ENCODE measurements around the gene USP24.
"Not testable (repeated sequence)": the region's sequence is repeated elsewhere in the genome, so short reads cannot be mapped to it uniquely, and the experiment has no call there.

USP24 gene

DNA sequence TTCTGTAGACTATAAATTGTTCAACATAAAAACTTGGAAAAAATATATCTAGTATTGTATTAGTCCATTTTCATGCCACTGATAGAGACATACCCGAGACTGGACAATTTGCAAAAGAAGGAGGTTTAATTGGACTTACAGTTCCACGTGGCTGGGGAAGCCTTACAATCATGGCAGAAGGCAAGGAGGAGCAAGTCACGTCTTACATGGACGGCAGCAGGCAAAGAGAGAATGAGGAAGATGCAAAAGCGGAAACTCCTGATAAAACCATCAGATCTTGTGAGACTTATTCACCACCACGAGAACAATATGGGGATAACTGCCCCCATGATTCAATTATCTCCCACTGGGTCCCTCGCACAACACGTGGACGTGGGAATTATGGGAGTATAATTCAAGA is 15.4 kb downstream of the USP24 start:
- not testable (repeated sequence) for DNase-seq (ENCODE audit: low read depth)

DNA sequence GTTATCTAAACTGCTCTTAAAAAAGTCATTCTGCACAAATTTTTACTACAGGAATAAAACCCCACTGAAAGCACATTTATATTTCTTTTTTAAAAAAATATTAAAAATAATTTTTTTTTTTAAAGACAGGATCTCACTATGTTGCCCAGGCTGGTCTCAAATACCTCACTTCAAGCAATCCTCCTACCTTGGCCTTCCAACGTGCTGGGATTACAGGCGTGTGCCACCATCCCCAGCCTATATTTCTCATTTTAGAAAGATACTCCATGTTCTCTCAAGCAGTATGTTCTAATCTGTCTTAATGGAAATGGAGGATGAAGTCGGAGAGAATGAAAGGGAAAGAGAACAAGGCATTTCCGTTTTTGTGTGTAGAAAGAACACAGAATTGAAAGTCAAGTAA is 17.1 kb downstream of the USP24 start:
- DNase-seq (ENCODE audit: low read depth), result no peak

DNA sequence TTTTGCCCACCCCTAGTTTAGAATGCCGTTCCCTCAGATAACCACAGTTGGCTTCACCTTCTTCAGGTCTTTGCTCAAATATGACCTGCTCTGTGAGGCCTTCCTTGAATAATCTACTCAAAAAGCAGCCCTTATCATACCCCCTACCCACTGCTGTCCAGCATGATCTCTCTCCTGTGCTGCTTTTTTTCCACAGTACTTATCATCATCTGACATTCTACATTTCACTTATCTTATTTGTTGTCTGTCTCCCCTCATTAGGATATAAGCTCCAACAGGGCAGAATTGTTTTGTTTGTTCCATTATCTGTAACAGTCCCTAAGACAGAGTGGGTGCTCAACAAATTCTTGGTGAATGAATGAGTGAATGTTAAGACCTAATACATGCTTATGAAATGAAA is 18.1 kb downstream of the USP24 start:
- no peak for DNase-seq (ENCODE audit: low read depth)

DNA sequence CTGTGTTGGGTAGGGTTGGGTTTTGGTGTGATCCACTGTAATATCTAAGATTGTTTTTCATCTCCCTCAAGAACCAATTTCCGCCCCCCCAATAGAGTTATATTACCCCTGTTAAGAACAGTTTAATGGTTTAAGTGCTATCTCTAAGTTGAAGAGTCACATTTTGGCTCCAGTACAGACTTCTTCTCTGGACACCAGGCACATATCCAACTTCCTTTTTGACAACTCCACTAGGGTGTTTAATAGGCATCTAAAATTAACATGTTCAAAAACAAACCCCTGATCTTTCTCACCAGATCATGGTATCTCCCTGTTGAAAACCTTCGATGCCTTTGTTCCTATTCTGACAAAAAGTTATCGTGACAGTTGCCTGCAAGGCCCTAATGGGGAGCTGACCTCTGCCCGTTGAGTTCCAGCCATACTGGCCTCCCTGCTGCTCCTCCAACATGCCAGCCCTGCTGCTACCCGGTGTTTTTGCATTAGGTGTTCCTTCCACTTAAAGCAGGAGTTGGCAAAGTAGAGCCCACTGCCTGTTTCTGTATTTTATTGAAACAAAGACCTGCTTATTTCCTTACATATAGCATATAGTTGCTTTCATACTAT is 18.6 kb downstream of the USP24 start:
- no peak for DNase-seq (ENCODE audit: low read depth)

DNA sequence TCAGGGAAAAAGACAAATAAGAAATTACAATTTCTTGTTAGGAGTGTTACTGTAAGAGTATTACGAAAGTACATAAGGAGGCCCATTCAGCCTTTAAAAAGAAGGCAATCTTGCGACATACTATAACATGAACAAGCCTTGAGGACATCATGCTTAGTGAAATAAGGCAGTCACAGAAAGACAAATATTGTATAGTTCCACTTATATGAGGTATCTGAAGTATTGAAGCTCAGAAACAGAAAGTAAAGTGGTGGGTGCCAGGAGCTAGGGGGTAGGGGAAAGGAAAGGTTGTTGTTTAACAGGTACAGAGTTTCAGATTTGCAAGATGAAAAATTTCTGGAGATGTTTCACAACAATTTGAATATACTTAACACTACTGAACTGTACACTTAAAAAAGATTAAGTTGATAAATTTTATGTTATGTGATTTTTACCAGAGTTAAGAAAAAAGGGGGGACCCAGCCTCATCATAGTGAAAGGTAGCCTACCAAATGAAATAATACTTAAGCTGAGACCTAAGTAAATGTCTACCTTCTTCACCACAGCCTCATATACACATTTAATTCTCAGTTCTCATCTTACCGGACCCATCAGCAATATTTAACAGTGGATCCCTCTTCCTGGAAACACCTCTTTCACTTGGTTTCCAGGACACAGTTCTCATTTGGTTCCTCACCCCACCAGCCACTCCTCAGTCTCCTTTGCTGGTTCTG is 19.5 kb downstream of the USP24 start:
- no peak for DNase-seq (ENCODE audit: low read depth)

DNA sequence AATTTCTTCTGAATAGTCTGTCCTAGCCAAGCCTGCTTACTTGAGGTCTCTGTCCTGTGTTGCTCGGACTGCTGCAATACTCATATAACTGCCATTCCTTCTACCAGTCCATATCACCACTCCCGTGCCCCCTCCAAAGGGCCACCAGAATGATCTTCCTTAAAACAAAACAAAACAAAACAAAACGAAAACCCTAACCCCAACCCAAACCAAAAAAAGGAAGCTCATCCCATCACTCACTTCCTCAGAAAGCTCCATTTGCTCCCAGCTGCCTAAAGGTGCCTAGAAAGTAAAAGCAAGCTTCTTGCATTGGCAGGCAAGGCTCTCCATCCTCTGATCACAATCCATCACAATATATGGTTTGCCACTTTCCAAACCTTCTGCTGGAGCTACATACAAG is 20.3 kb downstream of the USP24 start:
- no peak for DNase-seq (ENCODE audit: low read depth)

DNA sequence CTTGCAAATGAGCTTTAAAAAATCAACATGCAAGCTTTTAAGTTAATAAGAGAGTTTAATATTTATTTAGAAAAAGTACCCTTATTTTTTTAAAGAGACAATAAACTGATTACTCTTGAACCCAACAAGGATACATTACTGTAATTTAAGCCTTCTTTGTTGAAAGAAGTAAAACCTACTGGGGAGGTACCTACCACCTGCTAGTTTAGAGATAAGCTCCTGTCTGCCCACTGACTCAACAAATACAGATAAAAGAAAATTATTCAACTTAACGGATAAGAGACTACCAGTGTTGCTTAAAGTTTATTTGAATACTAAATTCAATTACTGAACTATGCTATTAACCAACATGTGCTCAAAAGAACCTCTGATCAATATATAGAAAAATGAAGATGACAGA is 23.1 kb downstream of the USP24 start:
- no peak for DNase-seq (ENCODE audit: low read depth)

DNA sequence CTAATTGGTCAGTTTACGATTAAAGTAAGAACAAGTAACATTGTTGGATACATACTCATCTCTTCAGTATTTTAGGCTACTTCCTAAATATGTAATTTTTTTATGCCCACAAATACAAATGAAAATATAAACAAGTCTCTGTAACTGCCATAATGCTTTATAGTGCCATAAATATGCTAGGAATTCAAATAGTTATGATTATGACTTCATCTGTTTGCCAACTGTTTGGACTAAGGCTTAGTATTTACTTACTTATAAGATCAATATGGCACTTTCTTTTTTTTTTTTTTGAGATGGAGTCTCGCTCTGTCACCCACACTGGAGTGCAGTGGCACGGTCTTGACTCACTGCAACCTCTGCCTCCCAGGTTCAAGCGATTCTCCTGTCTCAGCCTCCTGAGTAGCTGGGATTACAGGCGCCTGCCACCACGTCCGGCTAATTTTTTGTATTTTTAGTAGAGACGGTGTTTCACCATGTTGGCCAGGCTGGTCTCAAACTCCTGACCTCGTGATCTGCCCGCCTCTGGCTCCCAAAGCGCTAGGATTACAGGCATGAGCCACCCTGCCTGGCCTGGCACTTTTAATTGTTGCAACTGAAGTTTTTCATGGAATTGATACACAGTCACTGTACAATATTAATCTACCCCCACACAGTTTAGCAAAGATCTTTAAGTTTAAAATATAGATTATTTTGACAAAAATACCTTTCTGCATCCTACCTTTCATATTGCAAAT is 23.8 kb downstream of the USP24 start:
- DNase-seq (ENCODE audit: low read depth), result not testable (repeated sequence)

DNA sequence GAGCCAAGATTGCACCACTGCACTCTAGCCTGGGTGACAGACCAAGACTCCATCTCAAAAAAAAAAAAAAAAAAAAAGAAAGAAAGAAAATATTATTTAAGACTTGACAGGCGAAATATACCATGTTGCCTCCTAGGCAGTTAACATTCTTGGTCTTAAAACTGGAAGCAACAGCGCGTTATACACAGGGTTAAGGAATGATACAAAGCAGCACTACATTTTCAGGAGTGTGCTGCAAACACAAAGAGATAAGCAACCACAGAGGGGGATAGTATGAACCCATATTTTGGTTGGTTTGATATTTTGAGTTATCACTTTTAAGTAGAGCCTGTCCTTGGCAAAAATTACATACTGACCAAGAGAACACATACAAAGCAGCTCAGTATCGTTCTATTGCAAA is 25.1 kb downstream of the USP24 start:
- no peak for DNase-seq (ENCODE audit: low read depth)

DNA sequence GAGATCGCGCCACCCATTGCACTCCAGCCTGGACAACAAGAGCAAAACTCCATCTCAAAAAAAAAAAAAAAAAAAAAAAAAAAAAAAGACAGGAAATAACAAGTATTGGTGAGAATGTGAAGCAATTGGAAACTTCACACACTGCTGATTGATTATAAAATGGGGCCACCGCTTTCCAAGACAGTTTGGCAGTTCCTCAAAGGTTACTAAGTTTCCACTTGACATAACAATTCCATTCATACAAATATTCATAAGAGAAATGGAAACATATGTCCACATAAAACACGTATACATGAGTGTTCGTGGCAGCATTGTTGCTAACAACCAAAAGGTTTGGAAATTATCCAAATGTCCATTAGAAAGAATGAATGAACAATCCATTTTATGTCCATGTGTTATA is 26.3 kb downstream of the USP24 start:
- DNase-seq (ENCODE audit: low read depth), result no peak

DNA sequence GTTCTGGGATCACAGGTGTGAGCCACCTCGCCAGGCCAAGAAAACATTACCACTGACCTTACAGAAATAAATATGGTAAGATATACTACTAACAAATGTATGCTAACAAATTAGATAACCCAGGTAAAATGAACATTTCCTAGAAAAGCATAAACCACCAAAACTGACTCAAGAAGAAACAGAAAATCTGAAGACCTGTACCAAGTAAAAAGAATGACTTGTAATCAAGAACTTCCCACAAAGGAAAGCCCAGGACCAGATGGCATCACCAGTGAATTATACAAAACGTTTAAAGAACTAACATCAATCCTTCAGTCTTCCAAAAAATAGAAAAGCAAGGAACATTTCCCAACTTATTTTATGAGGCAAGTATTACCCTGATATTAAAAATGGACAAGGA is 29.3 kb downstream of the USP24 start:
- DNase-seq (ENCODE audit: low read depth), result no peak

DNA sequence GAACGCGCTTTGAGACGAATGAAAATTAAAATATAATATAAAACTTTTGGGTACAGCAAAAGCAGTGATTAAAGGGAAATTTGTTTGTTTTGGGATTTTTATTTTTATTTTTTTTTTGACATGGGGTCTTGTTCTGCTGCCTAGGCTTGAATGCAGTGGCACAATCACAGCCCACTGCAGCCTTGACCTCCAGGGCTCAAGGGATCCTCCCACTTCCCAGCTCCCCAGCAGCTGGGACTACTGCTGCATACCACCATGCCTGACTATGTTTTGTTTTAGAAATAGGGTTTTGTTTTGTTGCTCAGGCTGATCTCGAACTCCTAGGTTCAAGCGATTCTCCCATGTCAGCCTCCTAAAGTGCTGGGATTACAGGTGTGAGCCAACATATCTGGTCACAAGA is 30.3 kb downstream of the USP24 start:
- no peak for DNase-seq (ENCODE audit: low read depth)

DNA sequence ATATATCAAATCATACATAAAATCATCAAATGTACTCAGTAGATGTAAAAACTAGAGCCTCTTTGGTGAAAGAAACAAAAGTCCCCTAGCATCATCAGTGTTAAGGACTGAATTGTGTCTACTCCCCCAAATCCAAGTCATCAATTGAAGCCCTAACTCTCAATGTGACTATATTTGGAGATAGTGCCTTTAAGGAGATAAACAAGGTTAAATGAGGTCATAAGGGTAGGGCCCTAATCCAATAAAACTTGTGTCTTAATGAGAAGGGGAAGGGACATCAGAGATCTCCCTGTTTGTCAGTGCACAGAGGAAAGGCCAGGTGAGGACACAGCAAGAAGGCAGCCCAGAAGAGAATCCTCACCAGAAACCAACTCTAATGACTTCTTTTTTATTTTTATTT is 33.5 kb downstream of the USP24 start:
- no peak for DNase-seq (ENCODE audit: low read depth)

DNA sequence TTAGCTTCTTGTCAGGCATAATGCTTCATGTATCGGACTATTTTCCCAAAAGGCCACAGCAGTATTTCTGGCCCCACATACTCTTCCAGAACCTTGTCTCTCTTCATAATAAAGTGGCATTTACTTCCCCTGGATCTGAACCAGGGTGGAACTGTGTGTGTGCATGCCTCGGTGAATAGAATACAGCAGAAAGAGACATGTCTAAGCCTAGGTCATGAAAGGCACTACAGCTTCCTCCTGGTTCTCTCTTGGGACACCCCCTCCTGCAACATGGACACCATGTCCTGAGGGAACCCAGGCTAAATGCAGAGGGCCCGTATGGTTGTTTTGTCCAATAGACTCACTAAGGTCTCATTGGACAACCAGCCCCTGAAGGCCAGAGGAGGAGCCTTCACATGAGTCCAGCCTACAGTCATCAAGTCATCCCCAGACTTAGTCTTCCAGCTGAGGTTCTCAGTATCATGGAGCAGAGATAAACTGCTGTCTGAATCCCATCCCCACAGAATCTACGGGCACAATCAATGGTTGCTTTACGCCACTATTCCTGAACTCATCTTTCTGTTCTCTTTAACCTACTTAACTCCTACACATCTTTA is 35.0 kb downstream of the USP24 start:
- no peak for DNase-seq (ENCODE audit: low read depth)

DNA sequence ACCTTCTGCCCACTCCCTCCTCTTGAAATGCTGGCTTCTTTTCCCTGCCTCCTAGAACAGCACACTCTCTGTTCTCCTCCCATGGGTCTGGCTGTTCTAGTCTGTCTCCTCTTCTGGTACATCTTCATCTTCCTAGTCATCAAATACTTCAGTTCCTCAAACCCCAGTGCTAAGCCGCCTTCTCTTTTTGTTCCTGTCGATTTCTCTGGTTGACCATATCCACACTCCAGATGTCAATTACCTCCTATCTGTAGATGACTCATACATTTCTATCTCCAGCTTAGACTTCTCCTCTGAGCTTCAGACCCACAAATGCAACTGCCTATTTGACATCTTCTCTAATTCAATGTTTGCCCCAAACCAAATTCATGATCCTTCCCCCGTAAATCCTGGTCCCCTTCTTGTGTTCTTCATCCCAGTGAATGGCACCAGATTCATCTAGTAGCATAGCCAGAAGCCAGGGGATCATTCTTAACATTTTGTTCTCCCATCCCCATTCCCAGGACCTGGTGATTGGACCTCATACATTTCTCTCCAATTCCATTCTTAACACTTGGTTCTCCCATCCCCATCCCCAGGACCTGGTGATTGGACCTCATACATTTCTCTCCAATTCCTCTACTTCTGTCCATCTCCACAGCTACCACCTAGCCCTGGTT is 35.9 kb downstream of the USP24 start:
- DNase-seq (ENCODE audit: low read depth), result no peak

DNA sequence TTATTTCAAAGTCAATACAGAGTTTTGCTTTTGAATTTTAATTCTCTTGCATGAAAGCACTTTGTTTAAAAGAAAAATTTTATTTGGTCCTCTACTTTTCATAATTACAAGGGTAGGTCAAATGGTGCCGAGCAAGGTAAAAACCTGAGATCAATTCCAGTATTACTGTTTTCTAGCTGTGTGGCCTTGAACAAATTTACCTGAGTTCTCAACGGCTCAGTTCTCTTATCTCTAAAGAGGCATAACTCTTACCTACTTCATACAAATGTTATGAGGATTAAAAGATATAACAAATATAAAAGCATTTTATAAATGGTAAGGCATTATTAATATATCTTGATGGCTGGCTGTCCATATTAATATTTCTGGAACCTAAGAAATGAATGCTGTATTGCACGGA is 42.5 kb downstream of the USP24 start:
- DNase-seq (ENCODE audit: low read depth), result no peak

DNA sequence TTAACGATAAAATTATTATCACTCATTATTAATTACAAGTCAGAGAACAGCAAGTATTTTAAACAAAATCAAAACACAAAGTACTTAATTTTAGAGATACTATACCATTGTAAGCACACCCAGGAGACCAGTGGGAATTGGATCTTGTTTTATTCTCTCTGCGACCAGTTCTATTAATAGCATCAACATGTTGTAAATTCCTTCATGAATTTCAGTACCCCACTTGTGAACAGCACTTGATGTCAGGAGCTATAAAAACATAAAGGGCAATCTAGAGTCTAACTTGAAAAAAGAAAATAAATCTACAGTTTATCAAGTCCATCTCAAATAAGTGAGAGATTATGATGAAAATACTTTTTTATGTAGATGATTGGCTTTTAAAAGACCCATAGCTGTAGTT is 42.9 kb downstream of the USP24 start:
- no peak for DNase-seq (ENCODE audit: low read depth)

DNA sequence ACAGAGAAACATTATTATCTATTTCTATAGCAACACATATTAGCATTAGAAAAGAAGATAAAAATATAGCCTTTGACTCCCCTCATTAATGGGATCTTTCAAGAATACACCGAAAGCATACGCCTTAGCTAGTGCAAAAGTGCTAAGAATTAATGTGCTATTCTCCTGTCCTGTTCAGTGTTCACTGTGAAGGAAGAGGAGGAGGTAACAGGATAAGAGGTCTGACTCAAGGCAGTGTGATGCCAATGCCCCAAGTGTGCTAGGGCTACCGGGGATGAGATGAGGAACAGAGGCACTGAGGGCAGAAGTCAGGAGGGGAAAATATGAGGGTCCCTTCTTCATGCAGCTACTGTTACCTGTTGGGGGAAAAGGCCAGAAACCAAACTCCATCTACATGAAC is 43.5 kb downstream of the USP24 start:
- no peak for DNase-seq (ENCODE audit: low read depth)

DNA sequence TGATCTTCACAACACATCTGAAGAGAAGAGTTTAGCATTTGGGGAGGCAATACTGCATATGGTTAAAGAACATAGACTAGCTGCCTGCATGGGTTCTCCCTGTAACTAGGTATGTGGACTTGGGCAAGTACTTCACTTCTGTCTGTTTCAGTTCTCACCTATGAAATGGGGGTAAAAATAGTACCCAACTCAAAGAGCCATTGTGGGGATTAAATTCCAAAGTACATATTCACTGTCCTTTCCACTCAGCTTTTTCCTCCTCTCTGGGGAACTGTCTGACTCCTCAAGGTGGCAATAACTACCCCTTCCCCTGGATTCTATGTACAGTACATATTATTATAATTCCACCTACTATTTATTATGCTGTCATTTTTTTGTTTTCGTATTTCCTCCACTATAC is 44.7 kb downstream of the USP24 start:
- no peak for DNase-seq (ENCODE audit: low read depth)

DNA sequence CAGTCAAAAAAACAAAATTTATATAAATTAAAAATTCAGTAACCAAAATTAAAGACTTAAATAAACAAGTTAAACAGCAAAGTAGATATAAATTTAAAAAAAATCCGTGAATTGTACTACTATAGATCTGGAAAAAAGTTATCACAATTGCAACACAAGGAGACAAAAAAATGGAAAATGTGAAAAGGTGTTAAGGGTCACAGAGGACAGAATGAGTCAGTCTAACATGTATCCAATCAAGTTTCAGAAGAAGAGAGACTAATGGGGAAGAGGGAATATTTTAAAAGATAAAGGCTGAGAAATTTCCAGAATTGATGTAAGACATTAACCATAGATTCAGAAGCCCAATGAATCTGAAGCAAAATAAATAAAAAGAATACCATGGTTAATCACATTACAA is 46.0 kb downstream of the USP24 start:
- no peak for DNase-seq (ENCODE audit: low read depth)

DNA sequence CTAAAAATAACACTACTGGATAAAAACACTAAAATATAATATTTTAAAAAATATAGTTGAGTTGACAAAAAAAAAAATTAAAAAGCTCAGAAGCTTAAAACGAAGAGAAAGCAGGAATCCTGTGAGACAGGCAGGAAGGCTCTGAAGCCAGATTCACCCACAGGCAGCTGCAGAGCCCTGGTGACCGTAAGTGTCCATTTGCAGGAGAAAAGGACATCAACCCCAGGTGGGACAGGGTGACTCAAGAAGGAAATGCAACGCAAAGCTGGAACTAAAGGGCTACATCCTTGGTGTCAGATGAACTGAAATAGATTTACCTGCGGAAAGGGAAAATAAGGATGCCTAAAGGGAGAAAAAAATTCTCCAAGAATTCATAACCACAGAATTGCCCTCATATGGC is 46.8 kb downstream of the USP24 start:
- DNase-seq (ENCODE audit: low read depth), result no peak

DNA sequence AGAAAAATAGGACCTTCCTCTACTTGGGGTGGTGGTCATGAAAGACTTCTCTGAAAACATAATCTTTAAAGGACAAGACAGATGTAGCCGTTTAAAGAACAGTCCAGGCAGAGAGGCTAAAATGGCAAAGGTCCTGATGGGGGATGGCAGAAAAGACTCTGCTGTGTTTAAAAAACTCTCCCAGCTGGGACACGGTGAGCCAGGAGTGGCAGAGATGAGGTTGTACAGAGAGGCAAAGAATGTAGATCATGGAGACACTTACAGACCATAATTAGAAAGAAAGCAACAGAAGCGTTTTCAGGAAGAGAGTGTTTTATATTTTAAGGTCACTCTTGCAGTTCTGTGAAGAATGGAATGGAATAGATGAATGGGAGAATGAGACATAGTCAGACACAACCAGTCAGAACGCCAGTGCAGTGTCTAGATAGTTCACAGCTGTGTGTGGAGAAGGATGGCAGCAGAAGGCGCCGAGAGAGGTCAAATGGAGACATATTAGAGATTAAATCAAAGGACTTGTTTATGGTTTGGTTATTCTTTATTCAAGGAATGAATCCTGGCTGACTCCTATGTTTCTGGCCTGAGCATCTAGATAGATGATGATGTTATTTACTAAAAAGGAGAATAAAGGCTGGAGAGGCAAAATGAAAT is 47.8 kb downstream of the USP24 start:
- no peak for DNase-seq (ENCODE audit: low read depth)

Measured in activated T-cell treated with anti-CD3 and anti-CD28 coated beads for 24 hours (primary cell).